ENCODE data around the gene FIP1L1.

The FIP1L1 gene

GRCh38 chr4:53477636-53478035, 100.2 kb downstream of the FIP1L1 start:
- no peak for DNase-seq

GRCh38 chr4:53478671-53479456, 101.4 kb downstream of the FIP1L1 start:
- no peak for DNase-seq

- DNase-seq = no peak
Measured at GRCh38 chr4:53479736-53480525, 102.5 kb downstream of the FIP1L1 start.

- no peak for DNase-seq
Measured at GRCh38 chr4:53480909-53481308, 103.5 kb downstream of the FIP1L1 start.

GRCh38 chr4:53481586-53481985, 104.1 kb downstream of the FIP1L1 start:
- no peak for DNase-seq

- no peak for DNase-seq
Measured at GRCh38 chr4:53483250-53483649, 105.8 kb downstream of the FIP1L1 start.

- no peak for DNase-seq
Measured at GRCh38 chr4:53484911-53485657, 107.6 kb downstream of the FIP1L1 start.

GRCh38 chr4:53485658-53486040, 108.2 kb downstream of the FIP1L1 start:
- DNase-seq = no peak

- no peak for DNase-seq
Measured at GRCh38 chr4:53487766-53488165, 110.3 kb downstream of the FIP1L1 start.

GRCh38 chr4:53489279-53489889, 111.9 kb downstream of the FIP1L1 start:
- no peak for DNase-seq

GRCh38 chr4:53490161-53490956, 112.9 kb downstream of the FIP1L1 start:
- no peak for DNase-seq

- DNase-seq = no peak
Measured at GRCh38 chr4:53490965-53491622, 113.7 kb downstream of the FIP1L1 start.

GRCh38 chr4:53494851-53495250, 117.4 kb downstream of the FIP1L1 start:
- DNase-seq = no peak

GRCh38 chr4:53497487-53498244, 120.2 kb downstream of the FIP1L1 start:
- no peak for DNase-seq

- no peak for DNase-seq
Measured at GRCh38 chr4:53498706-53499105, 121.3 kb downstream of the FIP1L1 start.

GRCh38 chr4:53499791-53500190, 122.3 kb downstream of the FIP1L1 start:
- no peak for DNase-seq

- no peak for DNase-seq
Measured at GRCh38 chr4:53500546-53500945, 123.1 kb downstream of the FIP1L1 start.

GRCh38 chr4:53501561-53501960, 124.1 kb downstream of the FIP1L1 start:
- no peak for DNase-seq

GRCh38 chr4:53502094-53502493, 124.7 kb downstream of the FIP1L1 start:
- DNase-seq = no peak

- no peak for DNase-seq
Measured at GRCh38 chr4:53505947-53506346, 128.5 kb downstream of the FIP1L1 start.

- DNase-seq = no peak
Measured at GRCh38 chr4:53507058-53507457, 129.6 kb downstream of the FIP1L1 start.

Data from CD4-positive, alpha-beta T cell treated with Interferon alpha-2 for 1 hour (primary cell).